T47D (cell line): ENCODE results near the gene GBE1.
A peak's percentile ranks its signal among the peaks of the same experiment; 100 is the strongest.

Experiments used
- DNase-seq, 2 experiments: peaks; one replicate each; pipeline versions ENCODE4 v3.0.0 to v3.0.0-alpha.2; 2011 to 2012; ENCODE audit warnings: low read depth in 1 of 2, low spot score in 1 of 2
- JUND ChIP-seq: IDR thresholded peaks from 2 replicates; pipeline ENCODE4 v1.6.1; 2012; ENCODE audit warnings: low read depth
- in situ Hi-C: cut with HindIII; loops from 2 replicates; pipeline ENCODE4 v1.10.0; 2016; ENCODE audit warnings: low sequenced_read_pairs, low pct_unique_long_range_greater_than_20kb

Gene GBE1

DNA sequence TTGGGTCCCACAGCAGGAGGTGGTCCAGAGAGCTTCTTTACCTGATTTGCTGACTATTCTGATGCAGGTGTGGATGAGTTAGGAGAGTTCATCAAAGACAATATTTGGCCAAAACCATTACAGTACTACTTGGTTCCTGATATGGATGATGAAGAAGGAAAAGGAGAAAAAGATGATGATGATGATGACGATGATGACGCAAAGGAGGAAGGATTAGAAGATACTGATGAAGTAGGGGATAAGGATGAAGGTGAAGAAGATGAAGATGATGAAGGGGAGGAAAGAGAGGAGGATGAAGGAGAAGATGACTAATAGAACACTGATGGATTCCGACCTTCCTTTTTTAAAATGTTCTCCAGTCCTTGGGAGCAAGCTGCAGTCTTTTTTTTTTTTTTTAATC lies 148.7 kb downstream of the GBE1 start:
- TF ChIP-seq JUND: no peak
- DNase-seq: no peak
- in situ Hi-C loops: no loop called here

DNA sequence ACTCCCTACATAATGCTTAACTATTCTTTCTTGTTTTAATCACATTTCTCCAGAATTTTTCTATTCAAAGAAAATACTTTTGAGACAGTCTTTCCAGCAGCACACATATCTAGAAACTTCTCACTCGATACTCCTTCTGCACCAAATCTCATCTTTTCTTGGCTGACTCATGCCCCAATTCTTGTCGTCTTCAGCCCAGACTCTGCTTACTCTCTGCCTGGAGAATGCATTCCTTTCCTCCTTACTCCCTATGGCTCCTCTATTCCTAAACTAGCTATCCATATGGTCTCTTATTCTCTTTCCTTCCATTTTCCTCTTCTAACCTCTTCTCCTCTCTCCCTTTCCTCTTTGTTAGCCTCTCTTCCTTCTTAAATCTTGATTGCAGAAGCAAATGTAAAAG lies 158.7 kb downstream of the GBE1 start:
- DNase-seq: no peak
- no peak for TF ChIP-seq JUND
- in situ Hi-C loops: no loop called here

DNA sequence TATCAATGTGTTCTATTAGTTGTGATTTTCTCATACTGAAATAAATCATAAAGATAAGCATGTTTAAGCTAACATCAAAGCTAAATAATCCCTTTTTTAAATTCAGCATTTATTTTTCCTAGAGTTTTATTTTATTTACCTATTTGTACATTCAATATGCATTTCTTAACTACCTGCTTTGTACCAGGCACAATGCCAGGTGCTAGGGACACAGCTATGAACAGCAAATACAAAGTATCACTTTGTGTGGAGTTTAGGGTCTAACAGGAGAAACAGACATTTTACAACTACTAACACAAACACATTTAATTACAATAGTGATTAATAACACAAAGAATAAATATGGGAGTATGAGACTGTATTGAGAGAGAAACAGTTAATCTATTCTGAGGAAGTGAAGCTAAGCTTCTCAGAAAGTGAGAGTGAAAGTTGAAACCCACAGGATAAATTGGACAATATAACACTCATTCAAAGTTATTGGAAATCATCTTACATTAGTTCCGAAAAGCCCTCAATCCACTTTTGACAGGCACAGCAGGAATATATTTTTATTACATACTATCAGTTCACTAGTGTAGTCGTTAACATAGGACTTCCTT lies 159.6 kb downstream of the GBE1 start:
- in situ Hi-C loops: no loop called here
- no peak for TF ChIP-seq JUND
- DNase-seq: no peak

DNA sequence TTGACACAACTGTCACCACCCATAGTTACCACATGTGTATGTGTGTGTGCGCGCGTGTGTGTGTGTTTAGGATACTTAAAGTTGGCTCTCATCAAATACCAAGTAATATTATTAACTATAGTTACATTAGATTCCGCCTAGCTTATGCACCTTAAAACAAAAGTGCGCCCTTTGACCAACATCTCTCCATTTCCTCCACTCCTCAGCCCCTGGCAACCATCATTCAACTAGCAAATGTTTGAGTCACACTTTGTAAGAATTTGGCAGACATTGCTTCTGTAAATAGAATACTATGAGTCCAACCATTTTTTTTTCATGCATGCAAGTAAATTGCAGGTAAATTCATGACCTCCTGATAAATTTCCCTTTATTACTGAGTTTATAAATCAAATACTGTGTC lies 169.3 kb downstream of the GBE1 start:
- DNase-seq: no peak
- in situ Hi-C loops: no loop called here

DNA sequence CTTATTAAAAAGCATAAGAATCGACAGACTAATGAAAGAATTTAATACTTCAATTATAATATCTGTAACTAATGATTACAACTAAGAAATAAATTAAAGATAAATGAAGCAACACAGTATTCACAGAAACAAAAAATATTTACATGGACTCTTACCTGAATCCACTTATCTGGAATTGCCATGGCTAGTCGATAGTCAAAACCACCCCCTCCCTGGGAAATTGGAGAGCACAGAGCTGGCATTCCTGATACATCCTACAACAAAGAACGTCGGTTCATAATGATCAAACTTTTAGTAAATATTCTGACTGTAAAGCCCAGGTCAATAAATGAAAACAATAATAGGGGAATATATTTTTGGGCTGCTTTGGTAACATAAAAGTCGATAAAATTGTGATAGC lies 175.5 kb downstream of the GBE1 start:
- in situ Hi-C loops: no loop called here
- DNase-seq: no peak
- TF ChIP-seq JUND: no peak

More for the DNA sequence above, 169.3 kb downstream of the GBE1 start:
- no peak for TF ChIP-seq JUND

DNA sequence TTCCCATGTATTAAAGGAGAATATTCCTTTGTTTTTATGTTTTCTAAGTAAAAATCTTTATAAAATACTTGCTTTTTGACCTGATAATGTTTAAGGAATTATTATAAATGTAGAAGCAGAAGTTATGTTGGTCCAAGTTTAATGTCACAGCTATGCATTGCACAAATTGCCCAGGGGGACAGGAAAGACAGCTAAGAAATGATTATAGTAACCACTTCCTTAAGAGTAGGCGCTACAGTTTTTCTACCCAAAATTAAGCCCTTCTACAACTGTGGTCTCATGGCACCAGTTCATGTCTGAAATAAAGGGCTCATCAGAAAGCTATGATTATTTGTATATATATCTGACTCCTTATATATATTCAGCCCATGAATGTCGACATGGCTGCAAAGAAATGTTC lies 176.4 kb downstream of the GBE1 start:
- in situ Hi-C loops: no loop called here
- TF ChIP-seq JUND: no peak
- no peak for DNase-seq

DNA sequence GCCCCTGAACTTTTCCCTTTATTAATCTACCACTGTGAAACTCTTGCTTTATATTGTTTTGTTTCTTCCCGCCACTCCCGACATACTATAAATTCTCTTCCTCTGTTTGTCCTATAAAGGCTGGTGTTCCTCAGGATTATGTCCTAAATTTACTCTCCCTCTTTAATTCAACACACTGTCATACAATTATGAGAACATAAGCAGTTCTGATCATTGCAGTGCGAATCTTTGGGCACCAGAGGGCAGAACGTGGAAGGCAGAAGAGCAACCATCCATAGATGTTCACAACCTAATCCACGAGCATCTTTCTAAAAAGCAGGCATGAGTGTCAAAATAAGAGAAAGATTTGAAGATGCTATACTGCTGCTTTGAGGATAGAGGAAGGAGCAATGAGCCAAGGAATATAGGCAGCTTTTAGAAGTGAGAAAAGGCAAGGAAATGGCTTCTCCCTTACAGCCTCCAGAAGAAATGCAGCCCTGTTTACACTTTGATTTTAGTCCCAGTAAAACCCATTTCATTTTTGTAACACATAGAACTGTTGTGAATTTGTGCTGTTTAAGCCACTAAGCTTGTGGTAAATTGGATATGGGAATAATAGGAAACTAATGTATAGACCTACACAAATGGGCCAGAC lies 179.4 kb downstream of the GBE1 start:
- peak in 1 of 2 experiments; percentile 62 for DNase-seq
- in situ Hi-C loops: no loop called here

DNA sequence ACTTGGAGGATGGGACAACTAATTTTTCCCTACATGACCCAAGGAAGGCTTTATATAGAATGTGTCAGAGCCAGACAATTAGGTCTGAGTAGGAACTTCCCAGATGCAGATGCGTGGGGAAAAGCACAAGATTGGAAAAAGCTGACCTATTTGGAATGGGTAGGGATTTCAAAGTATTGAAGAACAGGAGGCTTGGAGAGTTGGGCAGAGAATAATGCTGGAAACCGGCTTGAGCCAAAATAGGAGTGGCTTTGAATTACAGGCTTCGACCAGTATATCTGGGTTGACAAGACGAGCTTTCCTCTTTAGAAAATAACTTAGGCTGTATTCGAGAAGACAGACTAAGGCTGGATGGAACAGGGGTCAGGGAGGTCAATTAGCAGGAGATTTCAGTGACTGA lies 181.1 kb downstream of the GBE1 start:
- no peak for TF ChIP-seq JUND
- peak in 1 of 2 experiments; percentile 1 for DNase-seq
- in situ Hi-C loops: no loop called here

More for the DNA sequence above, 179.4 kb downstream of the GBE1 start:
- no peak for TF ChIP-seq JUND

DNA sequence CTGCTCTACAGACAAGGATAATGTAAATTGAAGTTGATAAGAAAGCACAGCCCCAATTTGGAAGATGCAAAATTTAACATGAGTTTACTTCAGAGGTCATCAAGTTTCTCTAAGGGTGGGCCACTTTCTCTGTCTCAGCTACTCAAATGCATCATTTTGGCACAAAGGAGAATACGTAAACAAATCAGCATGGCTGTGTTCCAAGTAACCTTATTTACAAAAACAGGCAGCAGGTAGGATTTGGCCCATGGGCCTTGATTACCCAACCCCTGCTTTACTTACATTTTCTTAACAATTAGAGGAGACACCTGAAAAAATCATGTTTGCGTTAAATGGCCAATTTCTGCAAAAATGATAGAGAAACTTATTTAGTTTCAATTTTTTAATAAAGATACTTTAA lies 181.7 kb downstream of the GBE1 start:
- in situ Hi-C loops: no loop called here

DNA sequence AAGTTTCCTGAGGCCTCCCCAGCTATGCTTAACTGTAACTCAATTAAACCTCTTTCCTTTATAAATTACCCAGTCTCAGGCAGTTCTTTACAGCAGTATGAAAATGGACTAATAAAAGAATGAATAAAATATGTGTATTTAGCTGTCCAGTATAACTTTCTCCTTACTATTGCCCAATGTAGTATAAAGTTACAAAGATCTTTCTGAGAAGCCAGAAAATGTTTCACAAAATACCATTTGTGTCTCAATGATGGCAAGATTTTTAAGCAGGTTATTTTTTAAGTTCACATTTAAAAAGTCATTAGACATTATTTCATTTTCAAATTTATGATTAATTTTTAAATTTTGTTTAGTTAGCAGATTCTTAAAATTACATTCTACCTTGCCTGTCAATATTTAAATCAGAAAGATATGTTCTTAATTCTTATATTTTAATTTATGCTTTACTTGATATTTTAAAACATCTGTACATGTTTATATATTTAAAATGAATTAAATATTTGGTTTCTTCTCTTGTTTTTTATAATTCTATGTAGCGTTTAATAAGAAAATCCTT lies 189.2 kb downstream of the GBE1 start:
- TF ChIP-seq JUND: no peak

More for the DNA sequence above, 181.7 kb downstream of the GBE1 start:
- no peak for DNase-seq
- TF ChIP-seq JUND: no peak

DNA sequence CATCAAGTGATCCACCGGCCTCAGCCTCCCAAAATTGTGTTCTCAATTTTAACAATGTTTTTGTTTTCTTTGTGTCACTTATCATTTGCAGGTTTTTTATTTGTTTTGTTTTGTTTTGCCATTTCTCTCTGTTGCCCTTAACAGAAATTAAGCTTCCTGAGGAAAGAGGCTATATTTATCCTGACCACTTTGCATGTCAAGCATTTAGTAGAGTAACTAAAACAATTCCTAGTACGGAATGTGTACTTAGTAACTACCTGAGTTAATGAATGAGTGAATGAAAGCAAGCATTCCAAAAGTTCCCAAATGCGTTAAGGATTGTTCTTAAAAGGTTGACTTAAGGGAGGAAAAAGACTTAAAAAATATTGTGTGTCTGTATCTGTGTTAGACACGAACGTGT lies 193.1 kb downstream of the GBE1 start:
- no peak for DNase-seq
- no peak for TF ChIP-seq JUND
- in situ Hi-C loops: no loop called here

More for the DNA sequence above, 189.2 kb downstream of the GBE1 start:
- in situ Hi-C loops: no loop called here
- no peak for DNase-seq

DNA sequence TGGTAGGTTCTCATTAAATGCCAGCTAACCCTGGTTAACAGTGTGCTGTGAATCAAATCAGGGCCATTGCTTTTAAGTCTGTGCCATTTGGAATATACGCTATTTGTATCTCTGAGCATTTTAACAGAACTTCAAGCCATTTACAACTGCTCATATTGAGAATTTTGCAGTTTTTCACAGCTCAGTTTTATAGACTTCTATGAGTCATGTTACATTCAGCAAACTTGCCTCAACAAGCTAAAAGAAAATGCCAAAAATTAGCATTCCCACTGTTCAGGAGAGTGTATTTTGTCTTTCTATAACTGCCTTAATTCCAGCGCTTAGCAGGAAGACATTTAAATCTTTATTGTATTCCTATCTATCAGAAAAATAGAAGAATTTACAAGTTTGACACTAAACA lies 196.4 kb downstream of the GBE1 start:
- in situ Hi-C loops: no loop called here
- no peak for TF ChIP-seq JUND
- DNase-seq: no peak

DNA sequence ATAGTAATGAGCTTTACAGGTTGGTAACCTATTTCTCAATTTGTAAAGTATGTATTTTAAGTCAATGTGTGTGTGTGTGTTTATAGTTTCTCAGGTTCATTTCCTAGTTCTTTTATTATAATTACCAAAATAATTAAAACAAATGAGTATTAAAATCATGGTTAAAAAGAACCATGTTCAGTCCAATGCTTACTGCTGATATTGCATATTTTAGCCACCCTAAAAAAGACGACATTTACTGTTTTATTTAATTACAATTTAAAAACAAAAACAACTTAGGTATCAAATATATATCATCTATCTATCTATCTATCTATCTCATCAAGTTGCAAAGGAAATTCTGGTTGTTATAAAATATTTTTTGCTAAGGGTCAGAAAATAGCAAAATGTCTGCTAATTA lies 203.3 kb downstream of the GBE1 start:
- in situ Hi-C loops: no loop called here
- DNase-seq: no peak
- TF ChIP-seq JUND: no peak
